HepG2 (cell line): ENCODE measurements around the gene ACADS. TPM values are rescaled to one million over a fixed set of nuclear protein-coding genes. Genes with fewer than 3 reads are reported as not detected.

Source experiments
- BCL6 ChIP-seq: IDR thresholded peaks from 2 replicates; pipeline ENCODE4 v1.6.1; 2016; ENCODE audit warnings: missing genetic modification reagents, missing compliant biosample characterization
- BORCS8-MEF2B ChIP-seq: sonication (generic); formaldehyde crosslinking; IDR thresholded peaks from 2 replicates; pipeline ENCODE4 v1.8.0; 2022; ENCODE audit warnings: mild to moderate bottlenecking, missing genetic modification reagents
- KDM3A ChIP-seq: IDR thresholded peaks from 2 replicates; pipeline ENCODE4 v1.6.1; 2018; ENCODE audit warnings: low read depth, missing compliant biosample characterization
- MEIS2 ChIP-seq: sonication (generic); formaldehyde crosslinking; IDR thresholded peaks from 2 replicates; pipeline ENCODE4 v1.9.0; 2021; ENCODE audit warnings: mild to moderate bottlenecking, missing genetic modification reagents
- NFKB2 ChIP-seq: sonication (generic); formaldehyde crosslinking; IDR thresholded peaks from 2 replicates; pipeline ENCODE4 v1.4.0; 2020; ENCODE audit warnings: missing genetic modification reagents, borderline replicate concordance
- NFRKB ChIP-seq: fragments of 450-650 bp; IDR thresholded peaks from 2 replicates; pipeline ENCODE4 v1.6.1; 2017
- SRSF9 ChIP-seq: fragments of 200-400 bp; formaldehyde crosslinking; IDR thresholded peaks from 2 replicates; pipeline ENCODE4 v1.6.1; 2018; ENCODE audit warnings: borderline replicate concordance, mild to moderate bottlenecking, low read depth, low read length; ENCODE audit not compliant: insufficient read depth, poor library complexity, severe bottlenecking
- TEAD3 ChIP-seq: optimal IDR thresholded peaks from 2 replicates; pipeline ENCODE3; 2016; ENCODE audit warnings: borderline replicate concordance
- ZC3H13 ChIP-seq: sonication (generic); formaldehyde crosslinking; IDR thresholded peaks from 2 replicates; pipeline ENCODE4 v1.8.1; 2023; ENCODE audit warnings: mild to moderate bottlenecking, missing genetic modification reagents, moderate library complexity
- ZFP62 ChIP-seq: sonication (generic); formaldehyde crosslinking; IDR thresholded peaks from 2 replicates; pipeline ENCODE4 v1.4.0; 2020; ENCODE audit warnings: missing genetic modification reagents
- ZMYM4 ChIP-seq: sonication (generic); formaldehyde crosslinking; IDR thresholded peaks from 2 replicates; pipeline ENCODE4 v1.8.1; 2023; ENCODE audit warnings: mild to moderate bottlenecking, missing genetic modification reagents
- ZNF260 ChIP-seq: sonication (generic); formaldehyde crosslinking; IDR thresholded peaks from 2 replicates; pipeline ENCODE4 v1.4.0; 2020; ENCODE audit warnings: missing genetic modification reagents, low read depth, mild to moderate bottlenecking, borderline replicate concordance
- ZNF335 ChIP-seq: sonication (generic); formaldehyde crosslinking; IDR thresholded peaks from 2 replicates; pipeline ENCODE4 v1.4.0; 2020; ENCODE audit warnings: missing genetic modification reagents
- ZNF430 ChIP-seq: sonication (generic); formaldehyde crosslinking; IDR thresholded peaks from 2 replicates; pipeline ENCODE4 v1.9.0; 2021; ENCODE audit warnings: mild to moderate bottlenecking, missing genetic modification reagents
- ZNF484 ChIP-seq: sonication (generic); formaldehyde crosslinking; IDR thresholded peaks from 2 replicates; pipeline ENCODE4 v1.5.1; 2020; ENCODE audit warnings: mild to moderate bottlenecking, low read depth, missing genetic modification reagents, borderline replicate concordance
- ZNF660 ChIP-seq: sonication (generic); formaldehyde crosslinking; IDR thresholded peaks from 2 replicates; pipeline ENCODE4 v1.5.1; 2020; ENCODE audit warnings: mild to moderate bottlenecking, low read depth, missing genetic modification reagents, borderline replicate concordance
- polyA plus RNA-seq, 8 experiments: library from polyadenylated mRNA; depleted of rRNA in 3 of 8; stranded (reverse) in 7 of 8; unstranded in 1 of 8; fragments of >200 nt; fragmentation: Illumina TruSeq in 4 of 8; extraction: Trizol in 4 of 8; gene quantifications; 2 replicates each; pipeline versions ENCODE4 v1.2.1 to v1.2.3, GENCODE V29; 2011 to 2016; ENCODE audit warnings: low read depth in 4 of 8, missing spikeins in 1 of 8, mixed read lengths in 1 of 8; ENCODE audit not compliant: insufficient read depth in 1 of 8
- total RNA-seq, 5 experiments: library from RNA; depleted of rRNA; stranded (reverse); fragments of >200 nt; fragmentation: Illumina TruSeq; extraction: Trizol; gene quantifications; 2 replicates each; pipeline ENCODE4 v1.2.3, GENCODE V29; 2016; ENCODE audit warnings: low read depth in 1 of 5
- TF ChIP-seq, protein P1 (sequence below): sonication (generic); formaldehyde crosslinking; IDR thresholded peaks from 2 replicates; pipeline ENCODE4 v1.9.0; 2021; ENCODE audit warnings: missing genetic modification reagents, borderline replicate concordance
- TF ChIP-seq, protein P2 (sequence below): sonication (generic); formaldehyde crosslinking; IDR thresholded peaks from 2 replicates; pipeline ENCODE4 v1.4.0; 2020; ENCODE audit warnings: mild to moderate bottlenecking, missing genetic modification reagents
- TF ChIP-seq, protein P3 (sequence below): sonication (generic); formaldehyde crosslinking; IDR thresholded peaks from 2 replicates; pipeline ENCODE4 v1.4.0; 2020; ENCODE audit warnings: missing genetic modification reagents, mild to moderate bottlenecking, borderline replicate concordance
- TF ChIP-seq, protein P4 (sequence below): sonication (generic); formaldehyde crosslinking; IDR thresholded peaks from 2 replicates; pipeline ENCODE4 v1.5.1; 2020; ENCODE audit warnings: missing genetic modification reagents, mild to moderate bottlenecking, borderline replicate concordance

Gene ACADS
- total and polyA plus RNA-seq, 2 of the 13 experiments (the other 11 are each of a cell fraction or from before 2014, with no cell fraction given): 17.4 to 27.7 TPM

DNA sequence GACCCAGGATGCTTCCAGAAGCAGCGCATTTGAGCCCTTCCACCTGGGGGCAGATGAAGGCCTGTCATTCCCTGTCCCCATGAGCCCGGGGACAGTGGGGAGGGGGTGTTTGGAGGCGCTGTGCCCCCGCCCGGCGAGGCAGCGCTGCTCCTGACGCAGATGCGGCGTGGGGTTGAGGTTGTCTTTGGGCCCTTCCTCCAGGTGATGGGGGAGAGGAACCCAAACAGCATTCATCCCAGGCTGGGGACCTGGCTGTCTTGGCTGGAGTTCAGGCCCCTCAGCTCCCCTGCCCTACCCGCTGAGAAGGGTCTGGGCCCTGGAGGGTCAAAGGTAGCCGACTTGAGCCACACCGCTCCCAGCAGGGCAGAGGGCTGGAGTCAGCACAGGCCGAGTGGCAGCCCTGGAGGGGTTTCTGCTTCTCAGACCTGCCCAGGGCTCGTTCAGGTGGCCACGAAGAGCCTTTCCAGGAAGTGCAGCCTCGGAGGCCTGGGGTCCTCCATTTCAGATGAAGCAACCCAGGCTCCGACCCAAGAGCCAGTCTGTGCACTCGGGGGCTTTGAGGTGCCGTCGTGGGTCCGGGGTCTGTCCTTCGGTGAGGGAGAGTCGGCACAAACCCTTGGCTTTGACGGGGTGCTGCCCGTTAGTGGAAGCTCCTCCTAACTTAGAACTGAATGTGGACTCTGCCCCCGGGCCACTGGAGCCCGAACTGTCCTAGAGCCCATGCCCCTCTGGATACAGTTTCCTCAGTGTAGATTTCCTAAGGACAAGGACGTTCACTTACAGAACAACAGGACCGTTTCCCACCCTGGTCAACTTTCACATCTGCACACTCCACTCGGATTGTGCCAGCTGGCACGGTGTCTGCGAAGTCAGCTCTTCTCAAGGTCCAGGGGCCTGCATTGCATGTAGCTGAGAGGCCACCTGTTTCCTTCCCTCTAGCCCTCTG lies 16.1 kb downstream of the ACADS start (continued):
- no peak for TF ChIP-seq ZNF660 (CRISPR knock-in tag)
- TF ChIP-seq, protein P1, sequence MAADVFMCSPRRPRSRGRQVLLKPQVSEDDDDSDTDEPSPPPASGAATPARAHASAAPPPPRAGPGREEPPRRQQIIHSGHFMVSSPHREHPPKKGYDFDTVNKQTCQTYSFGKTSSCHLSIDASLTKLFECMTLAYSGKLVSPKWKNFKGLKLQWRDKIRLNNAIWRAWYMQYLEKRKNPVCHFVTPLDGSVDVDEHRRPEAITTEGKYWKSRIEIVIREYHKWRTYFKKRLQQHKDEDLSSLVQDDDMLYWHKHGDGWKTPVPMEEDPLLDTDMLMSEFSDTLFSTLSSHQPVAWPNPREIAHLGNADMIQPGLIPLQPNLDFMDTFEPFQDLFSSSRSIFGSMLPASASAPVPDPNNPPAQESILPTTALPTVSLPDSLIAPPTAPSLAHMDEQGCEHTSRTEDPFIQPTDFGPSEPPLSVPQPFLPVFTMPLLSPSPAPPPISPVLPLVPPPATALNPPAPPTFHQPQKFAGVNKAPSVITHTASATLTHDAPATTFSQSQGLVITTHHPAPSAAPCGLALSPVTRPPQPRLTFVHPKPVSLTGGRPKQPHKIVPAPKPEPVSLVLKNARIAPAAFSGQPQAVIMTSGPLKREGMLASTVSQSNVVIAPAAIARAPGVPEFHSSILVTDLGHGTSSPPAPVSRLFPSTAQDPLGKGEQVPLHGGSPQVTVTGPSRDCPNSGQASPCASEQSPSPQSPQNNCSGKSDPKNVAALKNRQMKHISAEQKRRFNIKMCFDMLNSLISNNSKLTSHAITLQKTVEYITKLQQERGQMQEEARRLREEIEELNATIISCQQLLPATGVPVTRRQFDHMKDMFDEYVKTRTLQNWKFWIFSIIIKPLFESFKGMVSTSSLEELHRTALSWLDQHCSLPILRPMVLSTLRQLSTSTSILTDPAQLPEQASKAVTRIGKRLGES (CRISPR knock-in tag): no peak
- TF ChIP-seq ZMYM4 (CRISPR knock-in tag): peak; percentile 7; the same call in 1 of the 2 replicates
- 0 out of 2 replicates have a peak, but pooled peaks have one; percentile 19 for TF ChIP-seq BCL6
- peak; percentile 23 for TF ChIP-seq TEAD3
- TF ChIP-seq SRSF9: no peak
- TF ChIP-seq NFKB2 (CRISPR knock-in tag): peak; percentile 12; the same call in 1 of the 2 replicates
- no peak for TF ChIP-seq ZNF260 (CRISPR knock-in tag)
- 0 out of 2 replicates have a peak, but pooled peaks have one; percentile 22 for TF ChIP-seq BORCS8-MEF2B (CRISPR knock-in tag)
- TF ChIP-seq ZNF484 (CRISPR knock-in tag): no peak
- no peak for TF ChIP-seq ZNF335 (CRISPR knock-in tag)
- TF ChIP-seq ZNF430: no peak
- no peak for TF ChIP-seq KDM3A (CRISPR knock-in tag)
- no peak for TF ChIP-seq ZC3H13 (CRISPR knock-in tag)
- TF ChIP-seq, protein P2, sequence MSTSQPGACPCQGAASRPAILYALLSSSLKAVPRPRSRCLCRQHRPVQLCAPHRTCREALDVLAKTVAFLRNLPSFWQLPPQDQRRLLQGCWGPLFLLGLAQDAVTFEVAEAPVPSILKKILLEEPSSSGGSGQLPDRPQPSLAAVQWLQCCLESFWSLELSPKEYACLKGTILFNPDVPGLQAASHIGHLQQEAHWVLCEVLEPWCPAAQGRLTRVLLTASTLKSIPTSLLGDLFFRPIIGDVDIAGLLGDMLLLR: peak; percentile 17; the same call in 1 of the 2 replicates
- TF ChIP-seq, protein P3, sequence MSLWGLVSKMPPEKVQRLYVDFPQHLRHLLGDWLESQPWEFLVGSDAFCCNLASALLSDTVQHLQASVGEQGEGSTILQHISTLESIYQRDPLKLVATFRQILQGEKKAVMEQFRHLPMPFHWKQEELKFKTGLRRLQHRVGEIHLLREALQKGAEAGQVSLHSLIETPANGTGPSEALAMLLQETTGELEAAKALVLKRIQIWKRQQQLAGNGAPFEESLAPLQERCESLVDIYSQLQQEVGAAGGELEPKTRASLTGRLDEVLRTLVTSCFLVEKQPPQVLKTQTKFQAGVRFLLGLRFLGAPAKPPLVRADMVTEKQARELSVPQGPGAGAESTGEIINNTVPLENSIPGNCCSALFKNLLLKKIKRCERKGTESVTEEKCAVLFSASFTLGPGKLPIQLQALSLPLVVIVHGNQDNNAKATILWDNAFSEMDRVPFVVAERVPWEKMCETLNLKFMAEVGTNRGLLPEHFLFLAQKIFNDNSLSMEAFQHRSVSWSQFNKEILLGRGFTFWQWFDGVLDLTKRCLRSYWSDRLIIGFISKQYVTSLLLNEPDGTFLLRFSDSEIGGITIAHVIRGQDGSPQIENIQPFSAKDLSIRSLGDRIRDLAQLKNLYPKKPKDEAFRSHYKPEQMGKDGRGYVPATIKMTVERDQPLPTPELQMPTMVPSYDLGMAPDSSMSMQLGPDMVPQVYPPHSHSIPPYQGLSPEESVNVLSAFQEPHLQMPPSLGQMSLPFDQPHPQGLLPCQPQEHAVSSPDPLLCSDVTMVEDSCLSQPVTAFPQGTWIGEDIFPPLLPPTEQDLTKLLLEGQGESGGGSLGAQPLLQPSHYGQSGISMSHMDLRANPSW (CRISPR knock-in tag): no peak; the same call in 1 of the 2 replicates
- no peak for TF ChIP-seq NFRKB
- TF ChIP-seq, protein P4, sequence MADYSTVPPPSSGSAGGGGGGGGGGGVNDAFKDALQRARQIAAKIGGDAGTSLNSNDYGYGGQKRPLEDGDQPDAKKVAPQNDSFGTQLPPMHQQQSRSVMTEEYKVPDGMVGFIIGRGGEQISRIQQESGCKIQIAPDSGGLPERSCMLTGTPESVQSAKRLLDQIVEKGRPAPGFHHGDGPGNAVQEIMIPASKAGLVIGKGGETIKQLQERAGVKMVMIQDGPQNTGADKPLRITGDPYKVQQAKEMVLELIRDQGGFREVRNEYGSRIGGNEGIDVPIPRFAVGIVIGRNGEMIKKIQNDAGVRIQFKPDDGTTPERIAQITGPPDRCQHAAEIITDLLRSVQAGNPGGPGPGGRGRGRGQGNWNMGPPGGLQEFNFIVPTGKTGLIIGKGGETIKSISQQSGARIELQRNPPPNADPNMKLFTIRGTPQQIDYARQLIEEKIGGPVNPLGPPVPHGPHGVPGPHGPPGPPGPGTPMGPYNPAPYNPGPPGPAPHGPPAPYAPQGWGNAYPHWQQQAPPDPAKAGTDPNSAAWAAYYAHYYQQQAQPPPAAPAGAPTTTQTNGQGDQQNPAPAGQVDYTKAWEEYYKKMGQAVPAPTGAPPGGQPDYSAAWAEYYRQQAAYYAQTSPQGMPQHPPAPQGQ (CRISPR knock-in tag): no peak
- TF ChIP-seq ZFP62 (CRISPR knock-in tag): no peak
- TF ChIP-seq MEIS2 (CRISPR knock-in tag): 0 out of 2 replicates have a peak, but pooled peaks have one; percentile 16
